MV-4-11 (cell line): ENCODE results near the gene ECM2.

ENCODE experiments used
- DNase-seq: peaks from one replicate; lab custom pipeline; 2025; lab: John Stamatoyannopoulos, UW

Gene ECM2

GRCh38 chr9:92527832-92528521 is 7.8 kb downstream of the ECM2 start:
- no peak for DNase-seq

- no peak for DNase-seq
These were observed 8.4 kb downstream of the ECM2 start for GRCh38 chr9:92527291-92527828.

GRCh38 chr9:92525306-92525705 is 10.5 kb downstream of the ECM2 start:
- no peak for DNase-seq

GRCh38 chr9:92524881-92525280 is 10.9 kb downstream of the ECM2 start:
- DNase-seq: no peak

- DNase-seq: no peak
These were observed 12.5 kb downstream of the ECM2 start for GRCh38 chr9:92522983-92523970.

GRCh38 chr9:92520837-92521236 is 15.0 kb downstream of the ECM2 start:
- DNase-seq: no peak

- DNase-seq: no peak
These were observed 17.6 kb downstream of the ECM2 start for GRCh38 chr9:92518199-92518598.

GRCh38 chr9:92517046-92517445 is 18.7 kb downstream of the ECM2 start:
- no peak for DNase-seq

- DNase-seq: no peak
These were observed 19.3 kb downstream of the ECM2 start for GRCh38 chr9:92516521-92516920.

- no peak for DNase-seq
These were observed 21.2 kb downstream of the ECM2 start for GRCh38 chr9:92514635-92515034.

- DNase-seq: no peak
These were observed 22.4 kb downstream of the ECM2 start for GRCh38 chr9:92513349-92513748.

- DNase-seq: no peak
These were observed 23.2 kb downstream of the ECM2 start for GRCh38 chr9:92512622-92513021.

GRCh38 chr9:92510747-92511146 is 25.0 kb downstream of the ECM2 start:
- peak; percentile 22 for DNase-seq

GRCh38 chr9:92509050-92509449 is 26.7 kb downstream of the ECM2 start:
- no peak for DNase-seq

GRCh38 chr9:92508018-92508820 is 27.6 kb downstream of the ECM2 start:
- DNase-seq: no peak

GRCh38 chr9:92507496-92507895 is 28.3 kb downstream of the ECM2 start:
- DNase-seq: no peak

GRCh38 chr9:92507005-92507404 is 28.8 kb downstream of the ECM2 start:
- no peak for DNase-seq

GRCh38 chr9:92506184-92506857 is 29.5 kb downstream of the ECM2 start:
- DNase-seq: no peak

- DNase-seq: no peak
These were observed 30.9 kb downstream of the ECM2 start for GRCh38 chr9:92504881-92505280.

GRCh38 chr9:92503156-92503555 is 32.6 kb downstream of the ECM2 start:
- no peak for DNase-seq

- peak; percentile 32 for DNase-seq
These were observed 34.0 kb downstream of the ECM2 start for GRCh38 chr9:92501671-92502393.
